ENCODE measurements around the gene CDH23.

GRCh38 chr10:71717056-71717455, 320.3 kb downstream of the CDH23 start:
- TF ChIP-seq CTCF (IDR thresholded peaks at IDR 0.05) (no peak), POLR2A (IDR thresholded peaks at IDR 0.05) (no peak), POLR2AphosphoS5 (IDR thresholded peaks at IDR 0.05; ENCODE audit: insufficient read depth in 1 of 2, low read depth in 1 of 2) (no peak)

All from vagina (tissue), 2 donors.